PC-3 (cell line): Measurements from ENCODE around the gene TRMT10A.

Experiments
- EZH2 ChIP-seq: fragments of 300-600 bp; sonication (generic); IDR thresholded peaks from one replicate; pipeline ENCODE4 v1.6.1; 2017; ENCODE audit warnings: antibody characterized with exemption, mild to moderate bottlenecking, low read length; ENCODE audit not compliant: unreplicated experiment
- EZH2phosphoT487 ChIP-seq: fragments of 300-600 bp; sonication (generic); IDR thresholded peaks from 2 replicates; pipeline ENCODE4 v1.6.1; 2018; ENCODE audit warnings: mild to moderate bottlenecking, antibody characterized with exemption, low read length, borderline replicate concordance
- TF ChIP-seq, protein P1 (sequence below): fragments of 300-600 bp; sonication (generic); conservative IDR thresholded peaks from 2 replicates; pipeline ENCODE4 v1.5.1; 2017; ENCODE audit warnings: antibody characterized with exemption, low read depth, mild to moderate bottlenecking, low read length

GRCh38 chr4:99572527-99573240, 8.8 kb upstream of the TRMT10A start:
- TF ChIP-seq, protein P1, sequence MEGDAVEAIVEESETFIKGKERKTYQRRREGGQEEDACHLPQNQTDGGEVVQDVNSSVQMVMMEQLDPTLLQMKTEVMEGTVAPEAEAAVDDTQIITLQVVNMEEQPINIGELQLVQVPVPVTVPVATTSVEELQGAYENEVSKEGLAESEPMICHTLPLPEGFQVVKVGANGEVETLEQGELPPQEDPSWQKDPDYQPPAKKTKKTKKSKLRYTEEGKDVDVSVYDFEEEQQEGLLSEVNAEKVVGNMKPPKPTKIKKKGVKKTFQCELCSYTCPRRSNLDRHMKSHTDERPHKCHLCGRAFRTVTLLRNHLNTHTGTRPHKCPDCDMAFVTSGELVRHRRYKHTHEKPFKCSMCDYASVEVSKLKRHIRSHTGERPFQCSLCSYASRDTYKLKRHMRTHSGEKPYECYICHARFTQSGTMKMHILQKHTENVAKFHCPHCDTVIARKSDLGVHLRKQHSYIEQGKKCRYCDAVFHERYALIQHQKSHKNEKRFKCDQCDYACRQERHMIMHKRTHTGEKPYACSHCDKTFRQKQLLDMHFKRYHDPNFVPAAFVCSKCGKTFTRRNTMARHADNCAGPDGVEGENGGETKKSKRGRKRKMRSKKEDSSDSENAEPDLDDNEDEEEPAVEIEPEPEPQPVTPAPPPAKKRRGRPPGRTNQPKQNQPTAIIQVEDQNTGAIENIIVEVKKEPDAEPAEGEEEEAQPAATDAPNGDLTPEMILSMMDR, result no peak
- TF ChIP-seq EZH2 (no peak), EZH2phosphoT487 (no peak)
